ENCODE measurements around the gene ATOH7. TPM values are rescaled to one million over a fixed set of nuclear protein-coding genes. Genes with fewer than 3 reads are reported as not detected.

The ATOH7 gene
- total RNA-seq, 1 donor from 2014 or later, result 0.23 TPM

GRCh38 chr10:68235581-68235980, 3.7 kb upstream of the ATOH7 start:
- TF ChIP-seq CTCF (IDR thresholded peaks at IDR 0.05; ENCODE audit: unreplicated experiment), result no peak
- peaks cover 9% of the 10 kb centered on the region for H3K4me1 Mint-ChIP-seq (ENCODE audit: unreplicated experiment)

GRCh38 chr10:68235111-68235510, 3.2 kb upstream of the ATOH7 start:
- Mint-ChIP-seq H3K36me3 (ENCODE audit: low read depth, unreplicated experiment) (no peaks in the 10 kb centered on the region), H3K4me3 (ENCODE audit: unreplicated experiment) (no peak overlapping the region)
- TF ChIP-seq CTCF (IDR thresholded peaks at IDR 0.05; ENCODE audit: unreplicated experiment), result no peak

More at GRCh38 chr10:68235581-68235980, 3.7 kb upstream of the ATOH7 start:
- Mint-ChIP-seq H3K27ac (ENCODE audit: unreplicated experiment) (no peak overlapping the region), H3K9me3 (ENCODE audit: unreplicated experiment) (no peaks in the 10 kb centered on the region), H3K36me3 (ENCODE audit: low read depth, unreplicated experiment) (no peaks in the 10 kb centered on the region), H3K27me3 (ENCODE audit: unreplicated experiment) (no peaks in the 10 kb centered on the region), H3K4me3 (ENCODE audit: unreplicated experiment) (no peak overlapping the region)
- DNase-seq (ENCODE audit: low spot score), result no peak

GRCh38 chr10:68233046-68233445, 1.1 kb upstream of the ATOH7 start:
- peaks cover 4% of the 10 kb centered on the region for H3K4me1 Mint-ChIP-seq (ENCODE audit: unreplicated experiment)
- no peaks in the 10 kb centered on the region for H3K9me3 Mint-ChIP-seq (ENCODE audit: unreplicated experiment)
- no peaks in the 10 kb centered on the region for H3K27me3 Mint-ChIP-seq (ENCODE audit: unreplicated experiment)
- H3K4me3 Mint-ChIP-seq (ENCODE audit: unreplicated experiment), result no peak overlapping the region
- no peak for DNase-seq (ENCODE audit: low spot score)
- H3K36me3 Mint-ChIP-seq (ENCODE audit: low read depth, unreplicated experiment), result no peaks in the 10 kb centered on the region
- no peak for TF ChIP-seq CTCF (IDR thresholded peaks at IDR 0.05; ENCODE audit: unreplicated experiment)
- no peak overlapping the region for H3K27ac Mint-ChIP-seq (ENCODE audit: unreplicated experiment)

More at GRCh38 chr10:68235111-68235510, 3.2 kb upstream of the ATOH7 start:
- H3K4me1 Mint-ChIP-seq (ENCODE audit: unreplicated experiment), result peaks cover 9% of the 10 kb centered on the region
- no peak for DNase-seq (ENCODE audit: low spot score)
- H3K27ac Mint-ChIP-seq (ENCODE audit: unreplicated experiment), result no peak overlapping the region
- no peaks in the 10 kb centered on the region for H3K27me3 Mint-ChIP-seq (ENCODE audit: unreplicated experiment)
- H3K9me3 Mint-ChIP-seq (ENCODE audit: unreplicated experiment), result no peaks in the 10 kb centered on the region

- Mint-ChIP-seq H3K9me3 (ENCODE audit: unreplicated experiment) (no peaks in the 10 kb centered on the region), H3K27ac (ENCODE audit: unreplicated experiment) (no peak overlapping the region), H3K4me3 (ENCODE audit: unreplicated experiment) (peak overlapping the region; percentile 83), H3K4me1 (ENCODE audit: unreplicated experiment) (peaks cover 4% of the 10 kb centered on the region), H3K27me3 (ENCODE audit: unreplicated experiment) (no peaks in the 10 kb centered on the region), H3K36me3 (ENCODE audit: low read depth, unreplicated experiment) (no peaks in the 10 kb centered on the region)
- no peak for TF ChIP-seq CTCF (IDR thresholded peaks at IDR 0.05; ENCODE audit: unreplicated experiment)
- DNase-seq (ENCODE audit: low spot score), result peak; percentile 76
These were observed 652 bp downstream of the ATOH7 start for GRCh38 chr10:68231106-68231816.

GRCh38 chr10:68230268-68230667, 1.6 kb downstream of the ATOH7 start:
- no peak overlapping the region for H3K4me3 Mint-ChIP-seq (ENCODE audit: unreplicated experiment)
- TF ChIP-seq CTCF (IDR thresholded peaks at IDR 0.05; ENCODE audit: unreplicated experiment), result no peak
- no peak for DNase-seq (ENCODE audit: low spot score)
- no peaks in the 10 kb centered on the region for H3K27me3 Mint-ChIP-seq (ENCODE audit: unreplicated experiment)
- H3K36me3 Mint-ChIP-seq (ENCODE audit: low read depth, unreplicated experiment), result no peaks in the 10 kb centered on the region
- peaks cover 4% of the 10 kb centered on the region for H3K4me1 Mint-ChIP-seq (ENCODE audit: unreplicated experiment)
- no peaks in the 10 kb centered on the region for H3K9me3 Mint-ChIP-seq (ENCODE audit: unreplicated experiment)
- H3K27ac Mint-ChIP-seq (ENCODE audit: unreplicated experiment), result no peak overlapping the region

Measured in endothelial cell (in vitro differentiated cells).